ENCODE measurements around the gene XPNPEP3.

Gene XPNPEP3

GRCh38 chr22:40950962-40951794 is 94.2 kb downstream of the XPNPEP3 start, which contains the start of gene RBX1:
RBX1 (plus strand) TSS chr22:40951378; CDS start chr22:40951399, 21 bp downstream.
- DNase-seq, result peak; percentile 99 to 100 (median 99)

DNA sequence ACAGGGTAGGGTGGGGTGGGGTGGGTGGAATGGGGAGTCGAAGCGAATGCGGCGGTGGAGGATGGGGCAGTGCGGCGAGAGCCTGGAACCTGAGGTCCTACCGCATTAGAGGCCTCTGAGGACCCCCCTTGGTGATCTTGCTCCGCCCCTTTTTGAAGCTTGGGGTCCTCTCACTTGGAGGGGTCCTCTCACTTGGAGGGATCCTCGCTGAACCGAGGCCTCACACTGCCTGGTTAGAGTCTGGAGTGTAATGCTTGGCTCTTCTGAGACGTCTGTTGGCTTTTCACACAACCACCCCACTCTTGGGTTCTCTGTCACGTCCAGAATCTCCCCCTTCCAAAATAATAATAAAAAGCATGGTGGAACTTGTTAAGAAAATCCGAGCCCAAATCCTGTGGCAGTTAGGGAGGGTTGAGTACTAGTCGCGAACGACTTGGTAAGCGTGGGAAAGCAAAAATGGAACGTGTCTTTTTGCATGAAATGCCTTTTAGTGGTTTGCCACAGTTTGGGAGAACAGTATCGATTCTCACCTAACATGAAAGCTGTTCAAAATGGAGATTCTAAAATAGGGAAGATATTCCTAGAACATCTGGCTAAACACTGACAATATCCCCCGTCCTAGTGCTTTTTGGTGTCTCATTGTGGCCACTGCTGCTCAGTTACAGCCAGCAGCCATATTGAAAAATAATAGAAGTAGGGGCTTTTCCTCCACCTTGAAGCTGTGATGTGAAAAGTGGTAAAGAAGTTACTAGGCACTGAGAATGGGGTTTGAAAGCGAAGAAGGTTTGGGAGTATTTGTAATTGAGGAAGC is 95.1 kb downstream of the XPNPEP3 start:
- DNase-seq, result peak; percentile 38 to 49 (median 39)

GRCh38 chr22:40953471-40953870 is 96.5 kb downstream of the XPNPEP3 start:
- no peak for DNase-seq

DNA sequence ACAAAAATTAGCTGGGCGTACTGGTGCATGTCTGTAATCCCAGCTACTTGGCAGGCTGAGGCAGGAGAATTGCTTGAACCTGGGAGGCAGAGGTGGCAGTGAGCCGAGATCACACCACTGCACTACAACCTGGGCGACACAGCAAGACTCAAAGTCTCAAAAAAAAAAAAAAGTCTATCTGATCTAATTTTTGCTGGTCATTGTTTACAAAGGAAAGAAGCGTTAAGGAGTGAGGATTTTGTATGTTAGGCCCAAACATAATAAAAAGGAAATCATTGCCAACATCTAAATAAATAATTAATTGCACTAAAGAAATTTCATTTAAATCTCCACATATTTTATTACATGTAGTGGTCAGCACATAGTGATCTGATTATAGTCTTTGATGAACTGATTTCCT is 97.2 kb downstream of the XPNPEP3 start:
- no peak for DNase-seq

DNA sequence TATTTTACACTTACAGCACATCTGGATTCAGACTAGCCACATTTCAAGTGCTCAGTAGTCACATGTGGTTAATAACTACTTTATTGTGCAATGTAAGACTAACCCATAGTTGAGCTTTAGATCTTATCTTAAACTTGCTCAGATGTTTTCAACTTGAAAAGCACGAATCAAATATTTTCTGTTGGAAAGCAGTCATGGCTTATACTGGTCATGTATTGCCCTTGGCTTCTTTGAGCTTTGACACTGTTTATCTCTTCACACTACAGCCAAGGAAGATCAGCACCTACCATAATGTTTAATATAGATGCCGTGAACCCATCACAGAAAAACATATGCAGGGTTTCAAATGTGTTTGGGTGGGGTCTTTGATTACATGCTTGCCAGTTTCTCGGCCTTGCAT is 98.6 kb downstream of the XPNPEP3 start:
- DNase-seq, result no peak

DNA sequence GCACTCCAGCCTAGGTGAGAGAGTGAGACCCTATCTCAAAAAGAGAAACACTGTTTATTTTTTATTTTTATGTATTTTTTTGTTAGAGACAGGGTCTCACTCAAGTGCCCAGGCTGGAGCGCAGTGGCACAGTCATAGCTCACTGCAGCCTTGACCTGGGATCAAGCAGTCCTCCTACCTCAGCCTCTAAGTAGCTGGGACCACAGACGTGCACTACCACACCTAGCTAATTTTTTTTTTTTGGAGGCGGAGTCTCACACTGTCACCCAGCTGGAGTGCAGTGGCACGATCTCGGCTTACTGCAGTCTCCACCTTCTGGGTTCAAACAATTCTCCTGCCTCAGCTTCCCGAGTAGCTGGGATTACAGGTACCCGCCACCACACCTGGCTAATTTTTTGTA is 100.7 kb downstream of the XPNPEP3 start:
- DNase-seq, result no peak

DNA sequence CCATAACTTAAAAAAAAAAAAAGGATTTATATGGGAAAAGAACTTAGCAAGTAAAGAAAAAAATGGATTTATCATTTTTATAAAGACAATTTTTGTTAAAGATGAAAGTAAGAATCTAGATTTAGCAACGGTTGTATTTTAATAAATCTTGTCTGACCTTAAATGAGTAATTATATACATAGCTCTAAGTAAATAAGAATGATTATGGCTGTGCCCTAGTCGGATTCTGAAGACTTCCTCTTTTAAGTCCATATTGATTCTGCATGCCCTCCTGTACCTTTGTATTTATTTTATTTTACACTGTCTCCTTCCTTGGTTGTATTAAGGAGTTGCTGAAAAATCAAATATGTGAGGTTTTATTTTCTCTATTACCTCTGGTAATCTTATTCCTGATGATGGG is 101.4 kb downstream of the XPNPEP3 start:
- DNase-seq, result no peak

DNA sequence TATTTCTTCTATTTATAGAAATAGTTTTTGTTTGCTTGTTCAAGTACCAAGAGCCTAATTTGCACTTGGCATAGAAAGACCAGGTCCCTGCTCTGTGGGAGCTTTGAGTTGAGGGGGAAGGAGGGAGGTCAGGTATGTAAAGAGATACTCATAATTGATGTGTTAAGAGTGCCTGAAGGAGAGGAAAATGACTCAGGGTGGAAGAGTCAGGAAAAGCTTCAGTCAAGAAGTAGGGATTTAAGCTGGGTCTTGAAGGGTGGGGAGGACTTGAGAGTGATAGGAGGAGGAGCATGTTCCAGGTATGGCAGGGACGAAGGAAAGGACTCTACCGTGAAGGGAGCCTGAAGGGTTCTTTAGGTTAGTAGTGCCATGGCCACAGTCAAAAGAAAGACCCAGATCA is 103.2 kb downstream of the XPNPEP3 start:
- DNase-seq, result no peak

GRCh38 chr22:40965936-40966725 is 109.2 kb downstream of the XPNPEP3 start:
- DNase-seq, result peak; percentile 50 to 73 (median 70)

- peak; percentile 76 to 83 (median 78) for DNase-seq
Measured at GRCh38 chr22:40966726-40967085, 109.8 kb downstream of the XPNPEP3 start.

DNA sequence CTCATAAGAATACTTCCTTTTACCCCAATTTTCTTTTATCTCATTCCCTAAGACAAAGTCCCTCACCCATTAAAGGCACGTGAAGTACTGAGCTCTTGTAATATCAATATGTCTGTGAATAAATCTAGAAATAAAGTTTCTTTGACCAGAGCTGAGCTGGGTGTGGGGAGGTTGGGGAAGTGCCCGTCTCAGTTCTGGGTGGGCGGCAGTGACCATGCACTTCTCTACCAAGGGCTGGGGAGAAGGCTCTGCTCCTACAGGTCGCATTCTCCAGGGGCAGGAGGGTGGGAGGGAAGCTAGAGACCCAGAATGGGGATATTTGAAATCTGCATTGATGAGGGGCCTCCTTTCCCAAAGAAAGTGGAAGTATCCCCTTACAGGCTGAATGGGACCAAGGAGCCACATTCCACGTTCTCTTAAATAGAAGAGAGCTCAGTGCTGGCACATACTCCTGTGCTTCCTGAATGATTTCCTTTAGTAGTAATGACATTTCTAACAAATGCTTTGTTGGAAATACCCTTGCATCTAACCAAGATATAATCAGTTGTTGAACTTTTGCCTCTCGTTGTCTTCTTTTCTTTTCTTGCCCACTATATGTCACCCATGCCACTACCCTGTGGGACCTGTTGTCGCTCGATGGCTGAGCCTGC is 110.3 kb downstream of the XPNPEP3 start:
- peak; percentile 64 to 80 (median 68) for DNase-seq

GRCh38 chr22:40972587-40972986 is 115.6 kb downstream of the XPNPEP3 start:
- DNase-seq, result no peak

GRCh38 chr22:40973144-40973543 is 116.2 kb downstream of the XPNPEP3 start:
- no peak for DNase-seq

- no peak for DNase-seq
Measured at GRCh38 chr22:40975366-40975765, 118.4 kb downstream of the XPNPEP3 start.

DNA sequence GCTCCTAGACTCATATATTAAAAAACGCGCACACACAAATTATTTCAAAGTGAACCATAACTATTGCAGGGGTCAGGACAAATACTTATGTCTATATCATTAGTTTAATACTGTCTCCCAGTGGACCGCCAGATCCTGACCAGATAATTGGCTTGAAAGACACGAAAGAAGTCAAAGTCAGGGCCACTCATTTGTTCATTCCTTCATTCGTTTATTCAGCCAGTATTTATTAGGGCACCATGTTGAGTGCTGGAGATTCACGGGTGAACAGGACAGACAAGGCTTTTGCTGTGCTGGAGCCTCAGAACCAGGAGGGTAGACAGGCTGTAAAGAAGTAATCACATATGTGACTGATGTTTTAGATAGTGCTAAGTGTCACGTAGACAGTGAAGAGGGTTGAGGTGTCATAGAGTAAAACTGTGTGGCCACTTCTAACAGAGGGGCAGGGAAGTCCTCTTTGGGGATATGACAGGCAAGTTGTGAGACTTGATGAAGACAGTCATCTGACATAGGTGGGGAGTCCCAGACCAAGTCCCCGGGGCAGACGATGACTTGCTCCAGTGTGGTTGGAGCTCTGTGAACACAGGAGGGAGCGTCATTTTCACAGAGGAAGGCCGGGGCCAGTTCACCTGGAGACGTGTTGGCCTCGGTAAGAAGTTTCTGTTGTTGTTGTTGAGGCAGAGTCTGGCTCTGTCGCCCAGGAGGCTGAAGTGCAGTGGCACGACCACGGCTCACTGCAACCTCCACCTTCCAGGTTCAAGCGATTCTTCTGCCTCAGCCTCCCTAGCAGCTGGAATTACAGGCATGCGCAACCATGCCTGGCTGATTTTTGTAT is 120.1 kb downstream of the XPNPEP3 start:
- DNase-seq, result no peak

- DNase-seq, result no peak
Measured at GRCh38 chr22:40979198-40979597, 122.2 kb downstream of the XPNPEP3 start.

DNA sequence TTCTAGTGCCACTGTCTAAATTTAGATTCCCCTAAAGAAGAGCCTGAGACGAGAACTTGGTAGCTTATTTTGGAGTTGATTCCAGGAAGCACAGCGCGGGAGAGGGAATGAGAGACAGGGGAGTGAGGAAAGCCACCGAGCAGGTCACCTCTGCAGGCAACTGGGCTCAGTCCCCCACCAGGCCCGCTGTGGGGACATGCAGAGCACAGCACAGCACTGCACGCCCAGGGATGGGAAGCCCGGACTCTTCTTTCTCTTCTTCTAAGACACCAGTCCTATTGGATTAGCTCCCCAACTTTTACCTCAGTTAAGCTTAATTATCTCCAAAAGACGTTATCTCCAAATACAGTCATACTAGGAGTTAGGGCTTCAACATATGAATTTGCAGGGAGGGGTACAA is 122.9 kb downstream of the XPNPEP3 start:
- no peak for DNase-seq

Data from suppressor macrophage treated with lipopolysaccharide for 1 hour (primary cell).